GM12864 (cell line): Measurements from ENCODE around the gene SOCS2.

Source experiments
- DNase-seq: peaks from one replicate; pipeline ENCODE4 v3.0.0-alpha.2; 2011; ENCODE audit warnings: low read depth
- H3K4me3 ChIP-seq: 2 replicates; pipeline ENCODE4 v1.5.1; 2011; ENCODE audit warnings: mild to moderate bottlenecking, low read depth, low read length, control low read depth
- TF ChIP-seq, protein P1 (sequence below): IDR thresholded peaks from 2 replicates; pipeline ENCODE4 v1.5.1; 2011; ENCODE audit warnings: low read depth, mild to moderate bottlenecking, moderate library complexity, low read length, control low read depth, inconsistent platforms; ENCODE audit errors: missing control alignments

The SOCS2 gene

DNA sequence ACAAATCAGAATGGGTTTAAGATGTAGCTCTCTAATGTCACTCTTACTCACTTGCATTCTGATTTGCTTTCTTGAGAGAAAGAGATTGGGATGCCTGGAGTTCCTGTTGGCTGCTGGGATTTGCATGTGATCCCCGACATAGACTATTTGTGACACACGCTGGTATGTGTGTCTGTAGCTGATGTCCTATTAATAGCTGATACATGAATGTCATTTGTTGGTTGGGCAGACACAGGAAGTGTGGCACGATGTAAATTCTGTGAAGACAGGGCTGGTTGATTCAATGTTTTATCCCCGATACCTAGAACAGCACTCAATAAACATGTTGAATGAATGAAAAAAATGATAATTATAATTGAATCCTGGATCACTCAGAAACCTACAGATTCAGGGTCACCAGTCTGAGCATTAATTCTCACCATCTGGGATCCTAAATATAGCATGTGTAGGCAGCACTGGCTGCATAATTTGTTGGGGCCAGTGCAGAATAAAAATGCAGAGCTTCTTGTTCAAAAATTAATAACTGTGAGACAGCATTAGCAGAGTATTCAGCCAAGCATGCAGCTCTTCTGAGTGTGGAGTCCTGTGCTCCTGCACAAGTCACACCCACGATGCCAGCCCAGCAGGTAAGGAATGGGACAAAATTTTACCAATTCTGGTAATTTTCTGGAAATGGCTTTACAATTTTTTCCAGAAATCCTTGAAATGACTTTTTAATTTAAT, 35.5 kb upstream of the SOCS2 start:
- TF ChIP-seq, protein P1, sequence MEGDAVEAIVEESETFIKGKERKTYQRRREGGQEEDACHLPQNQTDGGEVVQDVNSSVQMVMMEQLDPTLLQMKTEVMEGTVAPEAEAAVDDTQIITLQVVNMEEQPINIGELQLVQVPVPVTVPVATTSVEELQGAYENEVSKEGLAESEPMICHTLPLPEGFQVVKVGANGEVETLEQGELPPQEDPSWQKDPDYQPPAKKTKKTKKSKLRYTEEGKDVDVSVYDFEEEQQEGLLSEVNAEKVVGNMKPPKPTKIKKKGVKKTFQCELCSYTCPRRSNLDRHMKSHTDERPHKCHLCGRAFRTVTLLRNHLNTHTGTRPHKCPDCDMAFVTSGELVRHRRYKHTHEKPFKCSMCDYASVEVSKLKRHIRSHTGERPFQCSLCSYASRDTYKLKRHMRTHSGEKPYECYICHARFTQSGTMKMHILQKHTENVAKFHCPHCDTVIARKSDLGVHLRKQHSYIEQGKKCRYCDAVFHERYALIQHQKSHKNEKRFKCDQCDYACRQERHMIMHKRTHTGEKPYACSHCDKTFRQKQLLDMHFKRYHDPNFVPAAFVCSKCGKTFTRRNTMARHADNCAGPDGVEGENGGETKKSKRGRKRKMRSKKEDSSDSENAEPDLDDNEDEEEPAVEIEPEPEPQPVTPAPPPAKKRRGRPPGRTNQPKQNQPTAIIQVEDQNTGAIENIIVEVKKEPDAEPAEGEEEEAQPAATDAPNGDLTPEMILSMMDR, result no peak
- no peak overlapping the region for H3K4me3 ChIP-seq
- peak; percentile 21 for DNase-seq

DNA sequence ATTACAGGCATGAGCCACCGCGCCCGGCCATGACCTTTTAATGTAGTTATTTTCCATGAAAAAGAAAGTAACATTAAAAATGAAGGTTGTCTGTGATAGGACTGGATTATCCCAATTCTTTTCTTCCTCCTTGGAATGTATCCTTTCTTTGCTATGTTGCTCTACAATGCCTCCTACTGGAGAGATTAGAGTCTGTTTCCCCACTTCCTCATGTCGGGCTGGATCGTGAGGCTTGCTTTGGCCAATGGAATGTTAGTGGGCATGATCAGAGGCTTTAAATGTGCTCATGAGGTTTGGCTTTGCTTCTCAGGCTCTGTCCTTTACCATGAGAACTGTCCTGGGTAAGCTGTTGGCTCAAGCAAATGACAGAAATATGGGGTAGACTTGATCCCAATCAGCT, 34.7 kb upstream of the SOCS2 start:
- TF ChIP-seq, protein P1, result peak; percentile 19
- DNase-seq, result no peak
- no peak overlapping the region for H3K4me3 ChIP-seq

DNA sequence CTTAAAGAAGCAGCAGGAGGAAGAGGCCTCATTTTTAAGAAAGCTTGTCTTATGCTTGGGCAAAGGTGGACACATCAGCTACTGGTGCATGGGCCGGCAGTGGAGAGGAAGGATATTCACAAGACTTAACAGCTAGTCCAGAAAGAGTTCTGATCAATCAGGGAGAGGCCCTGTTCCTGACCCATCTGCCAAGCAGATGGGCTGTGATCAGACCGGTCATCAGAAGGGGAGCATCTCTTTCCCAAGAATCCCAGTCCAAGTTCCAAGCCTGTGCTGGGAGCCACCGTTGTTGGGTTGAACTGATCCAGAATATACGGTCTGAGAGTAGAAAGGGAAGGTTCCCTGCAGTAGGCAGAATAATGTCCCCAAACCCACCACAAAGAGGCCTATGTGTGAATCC, 32.7 kb upstream of the SOCS2 start:
- H3K4me3 ChIP-seq, result no peak overlapping the region
- TF ChIP-seq, protein P1, result no peak
- DNase-seq, result no peak

DNA sequence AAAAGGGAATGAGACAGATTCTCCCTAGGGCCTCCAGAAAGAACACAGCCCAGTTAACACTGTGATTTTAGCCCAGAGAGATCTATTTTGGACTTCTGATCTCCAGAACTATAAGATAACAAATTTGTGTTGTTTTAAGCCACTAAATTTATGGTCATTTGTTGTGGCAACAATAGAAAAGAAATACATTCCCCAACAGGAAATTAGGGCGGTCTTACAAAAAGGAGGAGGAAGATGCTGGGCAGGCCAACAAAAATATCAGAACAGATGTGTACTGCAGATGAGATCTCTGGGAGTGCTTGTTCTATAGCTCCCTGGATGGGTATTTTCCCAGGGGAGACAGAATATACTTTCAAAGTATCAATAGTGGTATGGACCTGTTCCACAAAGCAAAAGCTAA, 32.0 kb upstream of the SOCS2 start:
- no peak overlapping the region for H3K4me3 ChIP-seq
- TF ChIP-seq, protein P1, result no peak
- DNase-seq, result no peak

DNA sequence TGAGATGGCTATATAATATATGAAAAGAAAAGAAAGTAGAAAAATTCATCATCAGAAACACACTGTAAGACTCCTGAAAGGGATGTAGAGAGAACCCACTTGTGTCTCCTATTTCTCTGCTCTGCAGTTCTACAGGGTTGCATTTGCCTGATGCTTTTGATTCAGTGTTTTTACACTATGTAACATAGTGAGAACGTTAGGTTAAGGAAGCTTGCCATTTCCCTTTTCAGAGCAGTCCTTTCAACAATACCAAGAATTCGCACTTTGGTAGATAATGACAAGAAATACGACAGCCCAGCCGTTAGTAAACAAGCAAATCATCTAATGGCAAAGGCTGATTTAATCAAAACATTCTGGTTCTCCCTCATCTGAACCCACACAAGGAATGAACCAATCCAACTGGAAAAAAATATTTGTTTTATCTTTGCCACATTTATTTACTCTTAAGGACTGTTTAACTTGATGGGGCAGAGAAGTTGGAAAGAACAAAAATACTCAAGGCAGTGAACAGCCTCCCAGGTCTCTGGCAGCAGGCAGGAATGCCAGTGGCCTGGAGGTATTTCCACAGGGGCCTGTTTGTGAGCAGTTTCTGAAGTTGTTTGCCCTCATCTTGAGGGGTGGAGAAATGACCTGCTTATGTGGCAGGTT, 30.8 kb upstream of the SOCS2 start:
- no peak for DNase-seq
- H3K4me3 ChIP-seq, result no peak overlapping the region
- TF ChIP-seq, protein P1, result no peak

DNA sequence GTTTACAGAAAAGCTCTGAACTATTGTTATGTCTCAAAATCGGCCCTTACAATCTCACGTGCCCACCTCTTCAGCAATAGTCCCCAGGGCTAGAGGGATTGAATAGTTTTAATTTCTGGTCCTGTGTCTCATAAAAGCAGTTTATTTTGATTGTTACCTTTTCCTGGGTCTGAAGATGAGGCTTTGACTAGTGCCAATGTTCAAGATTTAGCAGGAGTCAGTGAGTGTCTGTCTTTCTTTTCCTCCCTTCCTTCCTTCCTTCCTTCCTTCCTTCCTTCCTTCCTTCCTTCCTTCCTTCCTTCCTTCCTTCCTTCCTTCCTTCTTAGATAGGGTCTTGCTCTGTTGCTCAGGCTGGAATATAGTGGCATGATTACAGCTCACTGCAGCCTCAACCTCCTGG, 24.7 kb upstream of the SOCS2 start:
- no peak overlapping the region for H3K4me3 ChIP-seq
- no peak for DNase-seq
- TF ChIP-seq, protein P1, result no peak

DNA sequence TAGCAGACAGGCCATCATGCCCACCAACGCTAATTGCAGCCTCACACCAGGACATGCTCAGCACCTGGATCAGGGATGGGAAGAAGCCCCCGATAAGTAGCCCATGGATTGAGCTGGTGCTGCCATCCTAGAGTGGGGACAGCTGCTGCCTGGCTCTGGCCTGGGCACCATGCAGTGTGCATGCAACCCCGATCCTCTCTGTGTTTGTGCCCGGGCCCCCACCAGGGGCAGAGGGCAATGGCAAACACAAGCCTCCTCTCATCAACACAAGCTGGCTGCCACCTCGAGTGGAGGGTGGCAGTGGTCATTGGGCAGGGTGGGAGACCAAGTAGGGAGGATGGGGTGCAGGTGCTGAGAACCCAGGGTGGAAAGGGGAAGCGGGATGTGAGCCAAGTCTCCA, 23.3 kb upstream of the SOCS2 start:
- no peak for DNase-seq
- TF ChIP-seq, protein P1, result no peak
- no peak overlapping the region for H3K4me3 ChIP-seq
